ENCODE data around the gene ZNF217.

Gene ZNF217

GRCh38 chr20:53547664-53548239 is 45.9 kb downstream of the ZNF217 start:
- TF ChIP-seq RAD21 (IDR thresholded peaks at IDR 0.05; ENCODE audit: low read depth) (peak; percentile 88), MAX (IDR thresholded peaks at IDR 0.05) (no peak)

GRCh38 chr20:53539516-53539915 is 54.1 kb downstream of the ZNF217 start:
- TF ChIP-seq, protein P1, sequence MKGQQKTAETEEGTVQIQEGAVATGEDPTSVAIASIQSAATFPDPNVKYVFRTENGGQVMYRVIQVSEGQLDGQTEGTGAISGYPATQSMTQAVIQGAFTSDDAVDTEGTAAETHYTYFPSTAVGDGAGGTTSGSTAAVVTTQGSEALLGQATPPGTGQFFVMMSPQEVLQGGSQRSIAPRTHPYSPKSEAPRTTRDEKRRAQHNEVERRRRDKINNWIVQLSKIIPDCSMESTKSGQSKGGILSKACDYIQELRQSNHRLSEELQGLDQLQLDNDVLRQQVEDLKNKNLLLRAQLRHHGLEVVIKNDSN (IDR thresholded peaks at IDR 0.05) = no peak
- TF ChIP-seq MAX (IDR thresholded peaks at IDR 0.05) = no peak
- TF ChIP-seq ZBTB7A (IDR thresholded peaks at IDR 0.05; ENCODE audit: low read depth) = no peak
- no peak for TF ChIP-seq CREB1 (IDR thresholded peaks at IDR 0.05; ENCODE audit: low read depth)
- TF ChIP-seq YY1 (IDR thresholded peaks at IDR 0.05; ENCODE audit: low read depth) = no peak
- TF ChIP-seq RAD21 (IDR thresholded peaks at IDR 0.05; ENCODE audit: low read depth) = no peak
- no peak for TF ChIP-seq TCF12 (IDR thresholded peaks at IDR 0.05; ENCODE audit: low read depth)
- no peak for TF ChIP-seq TAF1 (IDR thresholded peaks at IDR 0.05; ENCODE audit: low read depth)
- TF ChIP-seq FOXM1 (IDR thresholded peaks at IDR 0.05; ENCODE audit: borderline replicate concordance, low read depth) = no peak
- no peak for TF ChIP-seq REST (IDR thresholded peaks at IDR 0.05; ENCODE audit: low read depth)
- TF ChIP-seq NFIC (IDR thresholded peaks at IDR 0.05) = no peak
- TF ChIP-seq TEAD4 (IDR thresholded peaks at IDR 0.05) = no peak
- TF ChIP-seq CEBPB (IDR thresholded peaks at IDR 0.05) = no peak
- no peak for TF ChIP-seq EGR1 (IDR thresholded peaks at IDR 0.05)

GRCh38 chr20:53535878-53536277 is 57.8 kb downstream of the ZNF217 start:
- TF ChIP-seq NFIC (IDR thresholded peaks at IDR 0.05) (no peak), ZBTB7A (IDR thresholded peaks at IDR 0.05; ENCODE audit: low read depth) (no peak), TEAD4 (IDR thresholded peaks at IDR 0.05) (no peak), REST (IDR thresholded peaks at IDR 0.05; ENCODE audit: low read depth) (no peak), TAF1 (IDR thresholded peaks at IDR 0.05; ENCODE audit: low read depth) (no peak), RAD21 (IDR thresholded peaks at IDR 0.05; ENCODE audit: low read depth) (no peak), TCF12 (IDR thresholded peaks at IDR 0.05; ENCODE audit: low read depth) (no peak), CREB1 (IDR thresholded peaks at IDR 0.05; ENCODE audit: low read depth) (no peak), EP300 (IDR thresholded peaks at IDR 0.05; ENCODE audit: borderline replicate concordance) (no peak), FOXM1 (IDR thresholded peaks at IDR 0.05; ENCODE audit: borderline replicate concordance, low read depth) (no peak), YY1 (IDR thresholded peaks at IDR 0.05; ENCODE audit: low read depth) (no peak), EGR1 (IDR thresholded peaks at IDR 0.05) (no peak), CEBPB (IDR thresholded peaks at IDR 0.05) (no peak), MAX (IDR thresholded peaks at IDR 0.05) (no peak)
- TF ChIP-seq, protein P1 (IDR thresholded peaks at IDR 0.05) = no peak

DNA sequence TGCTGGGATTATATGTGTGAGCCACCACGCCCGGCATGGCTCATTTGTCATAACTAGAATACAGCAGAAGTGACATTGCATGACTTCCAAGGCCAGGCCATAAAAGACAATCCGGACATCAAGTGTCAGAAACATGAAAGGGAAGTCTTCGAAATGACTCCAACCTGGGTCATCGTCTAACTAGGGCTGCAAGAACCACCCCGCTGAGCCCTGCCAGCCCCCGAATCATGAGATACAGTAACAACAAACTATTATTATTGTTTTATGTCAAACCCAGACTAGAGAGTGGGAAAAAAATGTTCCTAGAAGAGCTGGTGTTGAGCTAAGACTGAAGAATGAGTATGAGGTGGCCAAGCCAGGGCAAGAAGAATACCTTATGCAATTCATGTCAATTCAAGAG is 59.6 kb downstream of the ZNF217 start:
- TF ChIP-seq CEBPB (IDR thresholded peaks at IDR 0.05) (no peak), TEAD4 (IDR thresholded peaks at IDR 0.05) (no peak), FOXM1 (IDR thresholded peaks at IDR 0.05; ENCODE audit: borderline replicate concordance, low read depth) (no peak), RAD21 (IDR thresholded peaks at IDR 0.05; ENCODE audit: low read depth) (no peak), MAX (IDR thresholded peaks at IDR 0.05) (no peak), YY1 (IDR thresholded peaks at IDR 0.05; ENCODE audit: low read depth) (no peak), EGR1 (IDR thresholded peaks at IDR 0.05) (no peak), TCF12 (IDR thresholded peaks at IDR 0.05; ENCODE audit: low read depth) (no peak), NFIC (IDR thresholded peaks at IDR 0.05) (no peak), REST (IDR thresholded peaks at IDR 0.05; ENCODE audit: low read depth) (no peak), TAF1 (IDR thresholded peaks at IDR 0.05; ENCODE audit: low read depth) (no peak), EP300 (IDR thresholded peaks at IDR 0.05; ENCODE audit: borderline replicate concordance) (no peak), CREB1 (IDR thresholded peaks at IDR 0.05; ENCODE audit: low read depth) (no peak), ZBTB7A (IDR thresholded peaks at IDR 0.05; ENCODE audit: low read depth) (no peak)
- TF ChIP-seq, protein P1 (IDR thresholded peaks at IDR 0.05) = no peak

All from Ishikawa (cell line).